Type B pancreatic cell (in vitro differentiated cells): ENCODE measurements around the gene APMAP. TPM values are rescaled to one million over a fixed set of nuclear protein-coding genes. Genes with fewer than 3 reads are reported as not detected.

Source experiments
- DNase-seq: peaks from one replicate; pipeline ENCODE4 v3.0.0; 2021; ENCODE audit warnings: mixed read lengths; ENCODE audit not compliant: unreplicated experiment; ENCODE audit errors: extremely low spot score
- H3K27ac Mint-ChIP-seq: 2 replicates; pipeline ENCODE4 v1.8.0; 2021; ENCODE audit warnings: mild to moderate bottlenecking, mixed read lengths
- H3K27me3 Mint-ChIP-seq: 2 replicates; pipeline ENCODE4 v1.8.0; 2021; ENCODE audit warnings: mixed read lengths
- H3K36me3 Mint-ChIP-seq: 2 replicates; pipeline ENCODE4 v1.8.0; 2021; ENCODE audit warnings: mixed read lengths
- H3K4me1 Mint-ChIP-seq: one replicate; pipeline ENCODE4 v1.8.0; 2021; ENCODE audit warnings: mixed read lengths; ENCODE audit not compliant: unreplicated experiment
- H3K4me3 Mint-ChIP-seq: 2 replicates; pipeline ENCODE4 v1.8.0; 2021; ENCODE audit warnings: mild to moderate bottlenecking, mixed read lengths
- H3K9me3 Mint-ChIP-seq: 2 replicates; pipeline ENCODE4 v1.8.0; 2021; ENCODE audit warnings: mixed read lengths
- CTCF ChIP-seq: fragments of 200-600 bp; sonication (generic); conservative IDR thresholded peaks from 2 replicates; pipeline ENCODE4 v1.5.0; 2021; ENCODE audit warnings: antibody characterized with exemption, mild to moderate bottlenecking
- total RNA-seq: library from RNA; stranded (reverse); gene quantifications from 2 replicates; pipeline ENCODE4 v1.2.1, GENCODE V29; 2021; ENCODE audit warnings: low replicate concordance

APMAP gene
- total RNA-seq, 1 donor from 2014 or later, result 71.6 TPM

- H3K27me3 Mint-ChIP-seq, result no peaks in the 10 kb centered on the region
- H3K4me3 Mint-ChIP-seq, result no peak overlapping the region
- no peak overlapping the region for H3K27ac Mint-ChIP-seq
- DNase-seq, result no peak
- no peak for TF ChIP-seq CTCF
- peaks cover 24% of the 10 kb centered on the region for H3K4me1 Mint-ChIP-seq
- H3K36me3 Mint-ChIP-seq, result no peaks in the 10 kb centered on the region
- H3K9me3 Mint-ChIP-seq, result no peaks in the 10 kb centered on the region
Measured at GRCh38 chr20:24989162-24989561, 3.4 kb downstream of the APMAP start.

- Mint-ChIP-seq H3K36me3 (peaks cover 4% of the 10 kb centered on the region), H3K4me3 (no peak overlapping the region), H3K9me3 (no peaks in the 10 kb centered on the region), H3K27me3 (no peaks in the 10 kb centered on the region), H3K27ac (no peak overlapping the region), H3K4me1 (peaks cover 17% of the 10 kb centered on the region)
- DNase-seq, result peak; percentile 32
- TF ChIP-seq CTCF, result no peak
Measured at GRCh38 chr20:24987873-24988835, 4.4 kb downstream of the APMAP start.

- H3K27ac Mint-ChIP-seq, result no peak overlapping the region
- H3K27me3 Mint-ChIP-seq, result no peaks in the 10 kb centered on the region
- DNase-seq, result peak; percentile 7
- peaks cover 13% of the 10 kb centered on the region for H3K36me3 Mint-ChIP-seq
- no peak overlapping the region for H3K4me3 Mint-ChIP-seq
- peaks cover 17% of the 10 kb centered on the region for H3K4me1 Mint-ChIP-seq
- no peak for TF ChIP-seq CTCF
- no peaks in the 10 kb centered on the region for H3K9me3 Mint-ChIP-seq
Measured at GRCh38 chr20:24987244-24987643, 5.3 kb downstream of the APMAP start.

- peak; percentile 27 for DNase-seq
- H3K36me3 Mint-ChIP-seq, result peaks cover 16% of the 10 kb centered on the region
- TF ChIP-seq CTCF, result no peak
- H3K27me3 Mint-ChIP-seq, result no peaks in the 10 kb centered on the region
- H3K4me3 Mint-ChIP-seq, result no peak overlapping the region
- no peak overlapping the region for H3K27ac Mint-ChIP-seq
- H3K4me1 Mint-ChIP-seq, result peaks cover 16% of the 10 kb centered on the region
- H3K9me3 Mint-ChIP-seq, result no peaks in the 10 kb centered on the region
Measured at GRCh38 chr20:24986436-24987015, 6.0 kb downstream of the APMAP start.

- H3K27me3 Mint-ChIP-seq, result no peaks in the 10 kb centered on the region
Measured at GRCh38 chr20:24985802-24986201, 6.7 kb downstream of the APMAP start.

More at GRCh38 chr20:24985802-24986201, 6.7 kb downstream of the APMAP start:
- Mint-ChIP-seq H3K27ac (peak overlapping the region; percentile 43), H3K4me1 (peaks cover 8% of the 10 kb centered on the region), H3K36me3 (peaks cover 23% of the 10 kb centered on the region), H3K9me3 (no peaks in the 10 kb centered on the region), H3K4me3 (no peak overlapping the region)
- no peak for TF ChIP-seq CTCF
- peak; percentile 31 for DNase-seq
